Activated CD8-positive, alpha-beta memory T cell treated with anti-CD3 and anti-CD28 coated beads for 4 hours (primary cell): Measurements from ENCODE around the gene CTNNA1.
"Not testable (repeated sequence)": the region's sequence is repeated elsewhere in the genome, so short reads cannot be mapped to it uniquely, and the experiment has no call there.

Experiments
- DNase-seq, 2 donors: peaks; one replicate each; pipeline ENCODE4 v3.0.0-alpha.2; 2020; ENCODE audit warnings: low read depth in 2 of 2

The CTNNA1 gene

DNA sequence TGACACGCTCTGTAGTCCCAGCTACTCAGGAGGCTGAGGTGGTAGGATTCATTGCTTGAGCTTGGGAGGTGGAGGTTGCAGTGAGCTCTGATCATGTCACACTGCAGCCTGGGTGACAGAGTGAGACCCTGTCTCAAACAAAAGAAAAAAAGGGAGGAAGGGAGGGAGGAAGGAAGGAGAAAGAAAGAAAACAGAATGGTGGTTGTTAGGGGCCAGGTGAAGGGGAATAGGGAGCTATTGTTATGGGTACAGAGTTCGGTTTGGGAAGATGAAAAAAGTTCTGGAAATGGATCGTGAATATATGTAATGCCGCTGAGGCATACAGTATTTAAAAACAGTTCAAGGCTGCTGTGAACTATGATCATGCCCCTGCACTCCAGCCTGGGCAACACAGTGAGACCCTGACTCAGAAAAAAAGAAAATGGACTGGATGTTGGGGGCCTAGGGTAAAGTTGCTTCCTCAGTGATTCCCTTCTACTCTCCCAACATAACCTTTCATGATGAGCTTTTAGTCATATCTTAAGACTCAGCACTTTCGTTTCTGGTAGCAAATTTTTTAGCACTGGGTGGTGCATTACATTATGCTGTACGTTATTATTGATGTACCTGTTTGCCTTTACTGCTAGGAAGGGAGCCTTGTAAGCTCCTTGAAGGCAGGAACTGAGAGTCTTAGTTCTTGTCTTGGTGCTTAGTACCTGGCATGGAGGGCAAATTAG is 4.0 kb downstream of the CTNNA1 start:
- DNase-seq = no peak

DNA sequence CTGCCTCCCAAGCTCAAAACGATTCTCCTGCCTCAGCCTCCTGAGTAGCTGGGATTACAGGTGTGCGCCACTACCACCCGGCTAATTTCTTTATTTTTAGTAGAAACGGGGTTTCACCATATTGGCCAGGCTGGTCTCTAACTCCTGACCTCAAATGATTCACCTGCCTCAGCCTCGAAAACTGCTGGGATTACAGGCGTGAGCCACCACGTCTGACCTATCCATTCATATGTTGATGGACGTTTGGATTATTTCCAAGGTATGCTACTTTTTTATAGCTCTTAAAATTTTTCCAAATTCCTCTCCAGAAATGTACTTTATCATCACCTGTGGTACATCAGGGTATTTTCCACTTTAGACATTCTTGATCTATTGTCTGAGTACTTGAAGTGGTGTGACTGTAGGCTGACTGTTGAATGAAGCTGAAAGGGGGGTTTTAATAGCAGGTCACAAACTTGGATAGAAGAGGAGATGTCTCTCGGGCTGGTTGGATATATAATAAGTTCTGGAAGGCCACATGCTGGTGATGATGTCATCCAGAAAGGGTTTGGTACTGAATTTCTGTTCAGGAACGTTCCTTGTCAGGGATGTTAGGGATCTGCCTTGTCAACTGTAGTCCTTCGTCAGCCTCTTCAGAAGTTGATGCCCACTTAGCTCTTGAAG is 7.4 kb downstream of the CTNNA1 start:
- DNase-seq = no peak

DNA sequence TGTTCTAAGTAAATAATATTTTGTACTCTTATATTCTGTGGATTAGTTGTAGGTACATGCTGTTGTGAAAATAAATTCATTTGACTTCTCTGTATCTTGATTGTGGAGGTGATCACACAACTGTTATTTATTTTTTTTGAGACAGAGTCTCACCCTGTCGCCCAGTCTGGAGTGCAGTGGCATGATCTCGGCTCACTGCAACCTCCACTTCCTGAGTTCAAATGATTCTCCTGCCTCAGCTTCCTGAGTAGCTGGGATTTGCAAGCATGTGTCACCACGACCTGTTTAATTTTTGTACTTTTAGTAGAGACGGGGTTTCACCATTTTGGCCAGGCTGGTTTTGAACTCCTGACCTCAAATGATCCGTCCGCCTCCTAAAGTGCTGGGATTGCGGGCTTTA is 7.9 kb downstream of the CTNNA1 start:
- not testable (repeated sequence) for DNase-seq

DNA sequence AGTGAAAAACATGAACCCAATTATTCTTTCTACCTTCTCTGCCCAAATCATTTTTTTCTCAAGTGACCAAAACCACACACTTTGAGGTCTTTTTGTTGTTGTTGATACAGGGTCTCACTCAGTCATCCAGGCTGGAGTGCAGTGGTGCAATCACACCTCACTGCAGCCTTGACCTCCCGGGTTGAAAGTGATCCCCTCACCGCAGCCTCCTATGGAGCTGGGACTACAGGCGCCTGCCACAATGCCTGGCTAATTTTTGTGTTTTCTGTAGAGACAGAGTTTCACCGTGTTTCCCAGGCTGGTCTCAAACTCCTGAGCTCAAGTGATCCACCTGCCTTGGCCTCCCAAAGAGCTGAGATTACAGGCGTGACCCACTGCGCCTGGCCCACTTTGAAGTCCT is 8.4 kb downstream of the CTNNA1 start:
- DNase-seq = not testable (repeated sequence)

DNA sequence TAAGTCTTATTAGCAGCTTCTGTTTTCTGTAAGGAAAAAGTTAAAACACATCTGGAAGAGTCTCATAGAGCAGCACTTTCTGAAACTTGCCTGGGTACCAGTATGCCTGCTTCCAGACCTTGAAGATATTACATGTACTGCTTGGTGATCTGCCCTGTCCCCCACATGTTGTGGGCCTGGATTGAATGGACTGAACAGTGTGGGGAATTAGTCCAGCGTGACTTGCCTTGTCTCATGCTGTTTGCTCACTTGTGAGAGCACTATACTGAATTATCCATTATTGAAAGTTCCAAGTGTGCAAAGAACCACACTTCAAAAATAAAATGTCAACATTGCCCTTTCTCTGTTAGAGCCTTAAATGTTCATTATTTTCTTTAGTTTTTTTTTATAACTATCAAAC is 8.9 kb downstream of the CTNNA1 start:
- no peak for DNase-seq

DNA sequence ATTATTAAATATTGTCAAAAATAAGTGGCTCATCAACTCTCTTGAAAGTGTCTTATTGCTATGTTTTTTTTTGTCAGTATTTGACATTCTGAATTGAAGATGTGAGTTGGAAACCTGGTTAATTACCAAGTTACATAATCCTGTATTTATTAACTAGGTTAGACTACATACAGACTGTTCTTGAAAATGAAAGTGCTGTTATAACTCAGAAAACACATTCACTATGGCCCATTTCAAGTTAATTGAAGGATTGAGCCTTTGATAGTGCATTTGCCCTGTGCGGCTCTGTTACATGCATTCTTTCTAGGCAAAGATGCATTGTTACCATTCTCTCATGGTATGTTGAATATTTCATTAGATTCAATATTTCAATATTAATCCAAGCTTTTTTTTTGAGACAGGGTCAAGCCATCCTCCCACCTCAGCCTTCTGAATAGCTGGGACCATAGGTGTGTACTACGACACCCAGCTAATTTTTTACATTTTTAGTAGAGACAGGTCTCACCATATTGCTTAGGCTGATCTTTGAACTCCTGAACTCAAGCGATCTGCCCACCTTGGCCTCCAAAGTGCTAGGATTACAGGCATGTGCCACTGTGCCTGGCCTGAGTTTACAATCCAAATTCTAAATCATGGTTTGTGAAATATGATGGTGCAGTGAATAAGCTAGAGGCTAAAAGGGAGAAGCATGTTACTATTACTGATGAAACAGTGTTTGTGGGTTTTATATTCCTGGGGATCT is 10.0 kb downstream of the CTNNA1 start:
- no peak for DNase-seq

DNA sequence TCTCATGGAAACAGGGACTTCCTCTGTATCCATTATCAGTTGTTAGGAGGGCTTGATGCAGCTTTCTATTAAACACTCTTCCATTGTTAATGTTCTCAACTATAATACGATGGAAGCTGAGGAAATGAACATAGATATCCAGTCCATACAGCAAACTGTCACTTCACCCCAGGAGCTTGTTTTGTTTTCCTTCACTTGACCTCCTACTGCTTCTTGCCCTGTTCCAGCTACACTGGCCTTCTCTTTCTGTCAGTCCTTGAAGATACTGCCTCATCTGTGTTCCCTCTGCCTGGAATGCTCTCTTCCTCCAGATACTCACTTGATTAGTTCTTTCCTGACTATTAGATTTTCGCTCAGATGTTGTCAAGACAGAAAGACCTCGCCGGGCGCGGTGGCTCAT is 17.1 kb downstream of the CTNNA1 start:
- DNase-seq = no peak

DNA sequence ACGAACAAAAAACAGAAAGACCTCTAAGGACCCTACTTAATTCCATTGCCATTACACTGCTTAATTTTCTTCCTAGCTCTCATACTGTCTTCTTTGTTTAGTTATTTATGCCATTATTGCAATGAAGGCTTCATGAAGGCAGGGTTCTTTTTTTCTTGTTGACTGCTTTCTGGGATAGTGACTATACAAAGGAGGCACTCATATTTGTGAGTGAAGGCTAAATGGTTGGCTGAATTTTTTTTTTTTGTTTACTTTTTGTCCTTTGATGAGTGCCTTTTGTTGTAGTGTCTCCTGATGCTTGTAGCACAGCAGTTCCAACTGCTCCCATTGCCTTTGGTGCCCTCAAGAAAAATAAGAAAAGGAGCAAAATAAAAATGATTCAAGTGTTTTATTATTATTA is 17.8 kb downstream of the CTNNA1 start:
- no peak for DNase-seq

DNA sequence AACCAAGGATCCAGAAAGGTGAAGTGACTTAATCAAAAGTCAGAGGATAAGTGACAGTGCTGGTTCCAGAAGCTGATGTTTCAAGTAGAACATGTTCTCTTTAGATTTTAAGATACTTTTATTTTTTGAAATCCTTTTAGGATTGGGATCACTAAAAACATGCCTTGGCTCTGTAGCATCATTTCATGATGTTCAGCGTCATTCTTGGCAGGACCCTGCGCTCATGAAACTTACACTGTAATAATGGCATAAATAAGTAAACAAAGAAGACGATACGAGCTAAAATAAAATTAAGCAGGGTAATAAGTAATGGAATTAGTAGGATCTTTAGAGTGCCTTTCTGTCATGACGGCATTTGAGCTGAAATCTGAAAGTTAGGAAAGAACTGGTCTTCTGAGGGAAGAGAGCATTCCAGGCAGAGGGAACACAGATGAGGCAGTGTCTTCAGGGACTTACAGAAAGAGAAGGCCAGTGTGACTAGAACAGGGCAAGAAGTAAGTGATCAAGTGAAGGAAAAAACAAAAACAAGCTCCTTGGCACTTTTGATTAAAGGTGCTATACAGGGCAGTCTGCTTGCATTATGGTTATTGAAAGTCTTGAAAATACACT is 19.9 kb downstream of the CTNNA1 start:
- DNase-seq = no peak

DNA sequence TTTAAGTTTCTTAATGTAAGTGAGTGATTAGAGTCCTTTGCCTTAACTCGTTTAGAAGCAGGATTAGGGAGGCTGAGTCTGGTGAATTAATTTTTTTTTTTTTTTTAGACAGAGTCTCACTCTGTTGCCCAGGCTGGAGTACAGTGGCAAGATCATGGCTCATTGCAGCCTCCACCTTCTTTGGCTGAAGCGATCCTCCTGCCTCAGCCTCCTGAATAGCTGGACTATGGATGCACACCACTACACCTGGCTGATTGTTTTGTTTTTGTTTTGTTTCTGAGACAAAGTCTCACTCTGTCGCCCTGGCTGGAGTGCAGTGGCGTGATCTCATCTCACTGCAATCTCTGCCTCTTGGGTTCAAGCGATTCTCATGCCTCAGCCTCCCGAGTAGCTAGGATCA is 20.4 kb downstream of the CTNNA1 start:
- DNase-seq = not testable (repeated sequence)

DNA sequence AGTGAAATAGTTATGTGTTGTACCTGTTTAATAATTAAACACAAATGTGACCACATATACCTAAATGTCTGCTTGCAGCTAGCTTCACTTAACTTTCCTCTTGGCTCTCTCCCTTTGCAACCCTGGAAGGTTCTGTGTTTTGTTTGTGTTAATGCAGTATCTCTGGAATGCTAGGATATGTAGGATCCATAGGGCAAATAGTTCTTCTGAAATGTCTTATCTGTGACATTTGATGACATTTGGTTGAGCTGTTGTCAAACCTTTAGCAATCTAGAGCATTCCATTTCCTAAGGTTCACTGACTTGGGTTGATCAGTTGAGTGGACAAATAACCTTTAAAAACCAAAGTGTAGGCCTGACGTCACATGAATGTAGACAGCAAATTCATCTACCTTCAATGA is 21.8 kb downstream of the CTNNA1 start:
- DNase-seq = no peak

DNA sequence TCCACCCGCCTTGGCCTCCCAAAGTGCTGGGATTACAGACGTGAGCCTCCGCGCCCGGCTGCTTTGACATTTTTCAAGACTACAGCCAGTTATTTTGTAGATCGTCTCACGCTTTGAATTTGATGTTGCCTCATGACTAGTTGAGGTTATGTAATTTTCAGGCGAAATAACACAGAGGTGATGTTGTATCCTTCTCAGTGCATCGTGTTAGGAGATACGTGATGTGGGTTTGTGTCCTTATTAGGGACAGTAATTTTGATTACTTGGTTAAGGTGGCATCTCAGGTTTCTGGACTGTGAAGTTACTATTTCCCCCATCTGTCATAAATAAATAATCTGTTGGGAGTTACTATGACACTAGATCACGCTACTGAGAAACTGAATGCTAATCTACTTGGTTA is 25.0 kb downstream of the CTNNA1 start:
- no peak for DNase-seq

DNA sequence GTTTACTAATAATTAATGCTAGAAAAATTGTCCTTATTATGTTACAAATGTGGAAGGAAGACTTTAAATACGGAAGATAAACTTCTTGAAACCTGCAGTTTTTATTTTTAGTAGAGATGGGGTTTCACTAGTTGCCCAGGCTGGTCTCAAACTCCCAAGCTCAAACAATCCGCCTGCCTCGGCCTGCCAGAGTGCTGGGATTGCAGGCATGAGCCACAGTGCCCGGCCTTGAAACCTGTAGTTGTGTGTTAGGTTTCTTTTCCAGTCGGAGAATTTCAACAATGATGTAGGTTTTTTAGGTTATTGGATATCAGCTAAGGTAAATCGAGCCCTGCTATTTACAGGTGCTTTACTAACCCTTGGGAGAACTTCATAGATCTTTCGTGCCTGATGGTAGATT is 30.8 kb downstream of the CTNNA1 start:
- DNase-seq = no peak

DNA sequence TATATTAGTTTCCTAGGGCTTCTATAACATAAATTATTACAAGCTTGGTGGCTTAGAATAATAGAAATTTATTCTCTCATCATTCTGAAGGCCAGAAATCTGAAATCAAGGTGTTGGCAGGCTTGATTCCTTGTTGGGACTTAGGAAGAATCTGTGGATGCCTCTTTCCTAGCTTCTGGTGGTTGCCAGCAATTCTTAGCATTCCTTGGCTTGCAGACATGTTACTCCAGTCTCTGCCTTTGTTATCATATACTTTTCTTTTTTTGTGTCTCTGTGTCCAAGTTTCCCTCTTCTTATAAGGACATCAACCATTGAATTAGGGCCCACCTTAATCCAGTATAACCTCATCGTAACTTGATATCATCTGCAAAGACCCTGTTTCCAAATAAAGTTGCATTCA is 31.4 kb downstream of the CTNNA1 start:
- no peak for DNase-seq

DNA sequence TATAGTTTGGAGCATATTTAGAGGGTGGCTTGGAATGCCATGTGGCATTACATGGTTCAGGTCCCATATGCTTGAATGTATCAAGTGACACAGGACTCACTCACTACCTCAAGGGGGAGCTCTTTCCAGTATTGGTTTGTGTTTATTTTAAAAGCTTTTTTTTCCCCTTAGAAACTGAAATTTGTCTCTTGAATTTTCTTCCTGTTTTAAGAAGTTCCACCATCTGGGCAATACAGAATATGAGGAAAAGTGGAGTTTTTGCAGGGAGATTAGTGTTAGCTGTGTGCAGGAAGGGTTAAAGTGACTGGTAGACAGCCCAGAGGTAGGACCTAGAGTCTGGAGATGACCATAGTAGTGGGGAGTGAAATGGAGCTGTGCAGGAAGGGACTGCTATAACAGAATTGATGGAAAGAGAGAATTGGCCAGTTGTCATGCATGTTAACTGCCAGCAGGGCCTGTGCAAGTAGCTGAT is 36.6 kb downstream of the CTNNA1 start:
- no peak for DNase-seq

DNA sequence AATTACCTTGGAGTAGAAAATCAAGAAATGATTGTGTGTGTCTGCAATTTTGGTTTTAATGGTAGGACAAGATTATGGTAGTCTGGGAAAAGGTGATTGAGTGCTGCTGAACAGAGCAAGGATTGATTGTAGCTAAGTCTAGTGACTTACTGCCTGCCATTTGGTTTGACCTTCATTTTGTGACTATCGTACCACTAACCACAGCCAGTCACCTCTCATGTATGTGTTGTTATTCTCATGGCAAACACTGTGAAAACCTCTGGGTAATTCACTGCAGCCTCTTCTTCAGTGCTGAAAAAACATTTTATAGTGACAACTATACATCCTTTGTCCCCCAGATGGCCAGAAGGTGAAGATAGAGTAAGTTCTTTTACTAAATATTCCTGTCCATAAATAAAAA is 37.5 kb downstream of the CTNNA1 start:
- DNase-seq = no peak

DNA sequence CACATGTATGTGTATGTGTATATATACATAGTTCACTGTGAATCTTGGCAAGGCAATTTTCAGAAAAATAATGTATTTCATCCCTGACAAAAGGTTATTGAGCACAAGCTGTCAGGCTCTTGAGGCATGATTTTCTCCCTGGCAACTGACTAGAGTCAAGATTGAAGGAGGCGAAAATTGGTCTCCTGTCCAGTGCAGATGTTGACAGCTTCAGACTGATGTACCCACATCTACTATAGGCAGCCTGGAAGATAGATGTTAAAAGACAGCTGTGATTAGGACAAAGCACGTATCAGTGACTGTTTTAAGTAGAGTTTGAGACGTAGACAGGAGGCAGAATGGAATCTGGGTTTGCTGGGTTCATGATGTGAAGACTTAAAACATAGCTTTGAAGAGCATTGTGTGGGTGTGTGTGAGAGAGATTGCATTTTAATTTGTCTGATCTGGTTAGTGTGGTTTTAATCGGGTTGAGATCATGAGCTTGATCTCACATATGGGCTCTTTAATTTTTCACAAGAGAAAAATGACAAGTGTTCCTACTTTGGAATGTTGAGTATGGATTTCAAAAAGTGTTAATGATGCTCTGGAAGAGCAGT is 39.1 kb downstream of the CTNNA1 start:
- DNase-seq = no peak

DNA sequence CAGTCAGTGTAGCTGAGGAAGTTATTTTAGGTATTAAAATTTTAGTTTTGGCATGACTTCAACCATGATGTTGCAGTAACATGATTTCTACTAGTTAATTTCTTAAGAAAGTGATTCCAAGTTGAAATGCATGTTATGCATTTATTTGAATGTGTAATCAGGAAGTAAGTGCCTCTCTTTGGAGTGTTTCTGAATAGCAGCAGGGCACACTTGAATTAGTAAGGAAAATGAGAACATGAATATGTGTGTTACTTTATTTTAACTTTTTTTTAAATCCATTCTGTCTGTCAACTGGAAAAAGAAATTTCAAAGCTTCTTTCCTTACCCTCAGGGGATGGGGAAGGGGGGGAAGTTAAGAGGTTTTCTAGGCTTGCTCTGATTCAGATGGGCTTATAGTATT is 40.4 kb downstream of the CTNNA1 start:
- no peak for DNase-seq

DNA sequence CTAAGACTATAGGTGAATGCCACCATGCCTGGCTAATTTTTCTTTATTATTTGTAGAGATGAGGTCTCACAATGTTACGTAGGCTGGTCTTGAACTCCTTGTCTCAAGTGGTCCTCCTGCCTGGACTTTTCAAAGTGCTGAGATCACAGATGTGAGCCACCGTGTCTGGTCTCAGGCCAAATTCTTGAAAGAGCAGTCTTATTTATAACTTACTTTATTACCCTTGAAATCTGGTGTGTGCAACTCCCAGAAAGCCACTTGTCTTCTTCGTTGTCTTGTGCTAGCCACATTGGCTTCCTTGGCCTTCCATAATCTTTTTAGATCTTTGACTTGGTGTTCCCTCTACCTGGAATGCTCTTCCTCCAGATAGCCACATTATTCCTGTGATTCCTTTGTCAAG is 50.1 kb downstream of the CTNNA1 start:
- DNase-seq = no peak

DNA sequence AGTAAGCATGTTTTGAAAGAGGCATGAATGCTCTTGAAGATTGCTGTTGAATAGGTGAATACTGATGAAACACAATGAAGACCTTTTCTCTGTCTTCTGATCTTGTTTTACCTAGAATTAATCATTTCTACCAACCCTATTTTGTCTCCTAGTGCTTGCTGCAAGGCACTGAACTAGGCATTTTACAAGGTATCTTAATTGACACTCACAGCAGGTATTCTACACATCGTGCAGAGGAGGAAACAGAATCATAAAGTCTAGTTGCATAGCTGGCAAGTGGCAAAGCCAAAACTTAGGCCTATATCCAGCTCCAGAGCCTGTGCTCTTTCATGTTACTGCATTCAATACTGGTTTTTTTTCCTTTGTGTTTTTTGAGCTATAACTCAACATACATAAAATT is 50.7 kb downstream of the CTNNA1 start:
- DNase-seq = no peak

DNA sequence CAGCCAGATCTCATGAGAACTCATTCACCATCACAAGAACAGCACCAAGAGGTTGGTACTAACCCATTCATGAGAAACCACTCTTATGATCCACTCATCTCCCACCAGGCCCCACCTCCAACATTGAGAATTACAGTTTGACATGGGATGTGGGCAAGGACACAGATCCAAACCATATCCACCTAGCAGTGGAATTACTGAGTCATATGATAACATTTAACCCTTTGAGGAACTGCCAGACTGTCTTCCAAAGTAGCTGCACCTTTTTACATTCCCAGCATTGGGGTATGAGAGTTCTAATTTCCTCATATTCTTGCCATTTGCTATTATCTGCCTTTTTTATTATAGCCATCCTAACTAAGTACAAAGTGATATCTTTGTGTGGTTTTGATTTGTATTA is 51.9 kb downstream of the CTNNA1 start:
- no peak for DNase-seq

DNA sequence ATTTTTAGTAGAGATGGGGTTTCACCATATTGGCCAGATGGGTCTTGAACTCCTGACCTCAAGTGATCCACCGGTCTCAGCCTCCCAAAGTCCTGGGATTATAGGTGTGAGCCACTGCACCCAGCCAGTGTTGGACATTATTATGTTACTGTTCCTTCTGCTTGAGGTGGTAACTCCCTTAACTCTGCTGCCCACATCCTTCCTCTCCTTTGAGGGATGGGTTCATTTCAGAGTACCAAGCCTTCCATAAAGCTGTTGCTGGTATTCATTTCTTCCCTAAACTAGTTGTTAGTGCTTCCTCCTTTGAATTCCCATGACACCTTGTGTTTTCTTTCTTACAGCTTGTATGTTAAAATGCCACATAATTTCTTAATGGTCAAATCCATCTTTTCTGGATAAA is 54.0 kb downstream of the CTNNA1 start:
- no peak for DNase-seq
